Retinal pigment epithelial cell (primary cell): Measurements from ENCODE around the gene MVK.

Experiments used
- DNase-seq: peaks from one replicate; pipeline ENCODE4 v3.0.0-alpha.2; 2010; ENCODE audit warnings: low read depth
- H3K4me3 ChIP-seq: 2 replicates; pipeline ENCODE4 v1.5.1; 2011; ENCODE audit warnings: mild to moderate bottlenecking, low read length, control low read depth, moderate library complexity
- CTCF ChIP-seq: conservative IDR thresholded peaks from 2 replicates; pipeline ENCODE4 v1.5.1; 2011; ENCODE audit warnings: low read depth, low read length, control low read depth, inconsistent platforms

The MVK gene

GRCh38 chr12:109625131-109625559 is 51.6 kb downstream of the MVK start:
- no peak for DNase-seq
- no peak for TF ChIP-seq CTCF
- H3K4me3 ChIP-seq, result no peak overlapping the region

- no peak for TF ChIP-seq CTCF
- H3K4me3 ChIP-seq, result no peak overlapping the region
- no peak for DNase-seq
These were observed 52.3 kb downstream of the MVK start for GRCh38 chr12:109625749-109626377.

GRCh38 chr12:109626378-109627115 is 53.0 kb downstream of the MVK start:
- no peak for TF ChIP-seq CTCF
- H3K4me3 ChIP-seq, result no peak overlapping the region
- no peak for DNase-seq

- no peak for TF ChIP-seq CTCF
- no peak for DNase-seq
- no peak overlapping the region for H3K4me3 ChIP-seq
These were observed 54.0 kb downstream of the MVK start for GRCh38 chr12:109627633-109628032.

GRCh38 chr12:109630107-109630506 is 56.5 kb downstream of the MVK start:
- TF ChIP-seq CTCF, result no peak
- H3K4me3 ChIP-seq, result no peak overlapping the region
- no peak for DNase-seq

- no peak overlapping the region for H3K4me3 ChIP-seq
- DNase-seq, result no peak
- no peak for TF ChIP-seq CTCF
These were observed 57.2 kb downstream of the MVK start for GRCh38 chr12:109630815-109631214.

- DNase-seq, result no peak
- H3K4me3 ChIP-seq, result no peak overlapping the region
- TF ChIP-seq CTCF, result no peak
These were observed 57.7 kb downstream of the MVK start for GRCh38 chr12:109631302-109631701.
